ENCODE data around the gene EHBP1.

Gene EHBP1

GRCh38 chr2:62994206-62994605 is 288.7 kb downstream of the EHBP1 start:
- TF ChIP-seq REST (IDR thresholded peaks at IDR 0.05; ENCODE audit: low read depth) (no peak), USF1 (IDR thresholded peaks at IDR 0.05) (no peak), CREB1 (IDR thresholded peaks at IDR 0.05; ENCODE audit: low read depth) (no peak), EGR1 (IDR thresholded peaks at IDR 0.05) (no peak), NFIC (IDR thresholded peaks at IDR 0.05) (no peak), TEAD4 (IDR thresholded peaks at IDR 0.05) (no peak), TCF12 (IDR thresholded peaks at IDR 0.05; ENCODE audit: low read depth) (no peak), TAF1 (IDR thresholded peaks at IDR 0.05; ENCODE audit: low read depth) (no peak), EP300 (IDR thresholded peaks at IDR 0.05; ENCODE audit: borderline replicate concordance) (no peak), CEBPB (IDR thresholded peaks at IDR 0.05) (no peak)
- TF ChIP-seq, protein P1, sequence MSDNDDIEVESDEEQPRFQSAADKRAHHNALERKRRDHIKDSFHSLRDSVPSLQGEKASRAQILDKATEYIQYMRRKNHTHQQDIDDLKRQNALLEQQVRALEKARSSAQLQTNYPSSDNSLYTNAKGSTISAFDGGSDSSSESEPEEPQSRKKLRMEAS (IDR thresholded peaks at IDR 0.05) = no peak

GRCh38 chr2:62996534-62997186 is 291.1 kb downstream of the EHBP1 start:
- TF ChIP-seq CREB1 (IDR thresholded peaks at IDR 0.05; ENCODE audit: low read depth) (no peak), TCF12 (IDR thresholded peaks at IDR 0.05; ENCODE audit: low read depth) (no peak), USF1 (IDR thresholded peaks at IDR 0.05) (no peak), EGR1 (IDR thresholded peaks at IDR 0.05) (no peak), YY1 (IDR thresholded peaks at IDR 0.05; ENCODE audit: low read depth) (no peak)
- TF ChIP-seq, protein P1 (IDR thresholded peaks at IDR 0.05) = no peak

- TF ChIP-seq YY1 (IDR thresholded peaks at IDR 0.05; ENCODE audit: low read depth) (no peak), ZBTB7A (IDR thresholded peaks at IDR 0.05; ENCODE audit: low read depth) (no peak), CREB1 (IDR thresholded peaks at IDR 0.05; ENCODE audit: low read depth) (no peak), FOXM1 (IDR thresholded peaks at IDR 0.05; ENCODE audit: borderline replicate concordance, low read depth) (no peak), TCF12 (IDR thresholded peaks at IDR 0.05; ENCODE audit: low read depth) (no peak)
Measured at GRCh38 chr2:62998949-62999348, 293.4 kb downstream of the EHBP1 start.

- TF ChIP-seq NFIC (IDR thresholded peaks at IDR 0.05) (peak; percentile 19; the same call in 1 of the 2 replicates), ZBTB7A (IDR thresholded peaks at IDR 0.05; ENCODE audit: low read depth) (no peak)
Measured at GRCh38 chr2:62999905-63000304, 294.4 kb downstream of the EHBP1 start.

DNA sequence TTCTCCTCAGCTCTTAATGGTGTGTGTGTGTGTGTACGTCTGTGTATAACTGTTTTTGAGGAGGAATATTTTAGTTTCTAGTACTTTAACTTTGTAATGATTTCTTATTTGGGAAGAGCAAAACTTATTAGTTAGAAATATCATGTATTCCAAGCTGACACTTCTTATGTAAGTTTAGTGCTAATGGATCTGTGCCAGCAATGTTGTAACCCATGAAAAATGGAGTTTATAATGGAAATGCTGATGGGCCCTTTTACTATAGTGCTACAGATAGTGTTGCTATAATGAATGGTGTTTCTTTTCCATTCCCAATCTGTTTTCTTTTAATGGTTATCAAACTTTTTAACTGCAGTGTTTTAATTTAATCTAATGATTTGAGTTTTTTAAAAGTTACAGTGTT is 295.3 kb downstream of the EHBP1 start:
- TF ChIP-seq TAF1 (IDR thresholded peaks at IDR 0.05; ENCODE audit: low read depth) (no peak), RAD21 (IDR thresholded peaks at IDR 0.05; ENCODE audit: low read depth) (no peak), YY1 (IDR thresholded peaks at IDR 0.05; ENCODE audit: low read depth) (no peak), EP300 (IDR thresholded peaks at IDR 0.05; ENCODE audit: borderline replicate concordance) (no peak), TEAD4 (IDR thresholded peaks at IDR 0.05) (no peak)

GRCh38 chr2:63001576-63001975 is 296.1 kb downstream of the EHBP1 start:
- TF ChIP-seq USF1 (IDR thresholded peaks at IDR 0.05) (no peak), FOXM1 (IDR thresholded peaks at IDR 0.05; ENCODE audit: borderline replicate concordance, low read depth) (no peak), ZBTB7A (IDR thresholded peaks at IDR 0.05; ENCODE audit: low read depth) (no peak), YY1 (IDR thresholded peaks at IDR 0.05; ENCODE audit: low read depth) (no peak), CEBPB (IDR thresholded peaks at IDR 0.05) (no peak), EGR1 (IDR thresholded peaks at IDR 0.05) (no peak), CREB1 (IDR thresholded peaks at IDR 0.05; ENCODE audit: low read depth) (no peak), TAF1 (IDR thresholded peaks at IDR 0.05; ENCODE audit: low read depth) (no peak), REST (IDR thresholded peaks at IDR 0.05; ENCODE audit: low read depth) (no peak), EP300 (IDR thresholded peaks at IDR 0.05; ENCODE audit: borderline replicate concordance) (no peak), TCF12 (IDR thresholded peaks at IDR 0.05; ENCODE audit: low read depth) (no peak), NFIC (IDR thresholded peaks at IDR 0.05) (no peak)
